Measurements from ENCODE around the gene SRPK2. TPM values are rescaled to one million over a fixed set of nuclear protein-coding genes. Genes with fewer than 3 reads are reported as not detected.

Gene SRPK2
- total RNA-seq, 1 experiment from 2014 or later: 21.6 TPM

- H3K79me2 ChIP-seq (ENCODE audit: low read length): peaks cover 86% of the 10 kb centered on the region
- H3K4me1 ChIP-seq (ENCODE audit: insufficient read depth, low read length): peaks cover 49% of the 10 kb centered on the region
- H3K9ac ChIP-seq (ENCODE audit: low read length): peak overlapping the region; percentile 65
- H3K4me2 ChIP-seq (ENCODE audit: low read length): peak overlapping the region; percentile 41
- H3K4me3 ChIP-seq (ENCODE audit: low read length): no peak overlapping the region
- H3K9me3 ChIP-seq (ENCODE audit: low read length): no peaks in the 10 kb centered on the region
- H3K27ac ChIP-seq (ENCODE audit: low read length): peak overlapping the region; percentile 91
- no TSS peak for BruUV-seq (replicated peaks)
- no peaks in the 10 kb centered on the region for H3K9me2 ChIP-seq (replicated peaks; ENCODE audit: low read length)
- peak; percentile 67 for ATAC-seq
- peaks cover 8% of the 10 kb centered on the region; the same call in 1 of the 2 replicates for H3K36me3 ChIP-seq (ENCODE audit: low read depth, low read length)
- H3F3A ChIP-seq (ENCODE audit: low read length, unreplicated experiment): peaks cover 19% of the 10 kb centered on the region
- peak; percentile 88 for DNase-seq
- no peaks in the 10 kb centered on the region for H3K27me3 ChIP-seq (ENCODE audit: low read length)
- no peak overlapping the region for H2AFZ ChIP-seq (ENCODE audit: low read length)
- ChIA-PET CTCF (no interaction called here), POLR2A (ENCODE audit: unreplicated experiment) (interaction anchor here (0.6 kb wide), 2 partner anchors 13 to 17 kb away, joined by 3 to 4 read pairs; no protein-coding TSS in a partner anchor)
- TF ChIP-seq EZH2phosphoT487 (IDR thresholded peaks at IDR 0.05; ENCODE audit: borderline replicate concordance, low read length) (no peak), EZH2 (IDR thresholded peaks at IDR 0.05; ENCODE audit: low read length, unreplicated experiment) (no peak), CTCF (conservative IDR thresholded peaks at IDR 0.05; ENCODE audit: low read depth, low read length) (no peak)
- H4K20me1 ChIP-seq (ENCODE audit: low read length): no peaks in the 10 kb centered on the region
- intact Hi-C loops (cut with micrococcal nuclease): loop anchor here (5.0 kb wide), 2 partner anchors 64 to 119 kb away; no protein-coding TSS in a partner anchor
Measured at GRCh38 chr7:105216786-105217185, 171.9 kb downstream of the SRPK2 start.

DNA sequence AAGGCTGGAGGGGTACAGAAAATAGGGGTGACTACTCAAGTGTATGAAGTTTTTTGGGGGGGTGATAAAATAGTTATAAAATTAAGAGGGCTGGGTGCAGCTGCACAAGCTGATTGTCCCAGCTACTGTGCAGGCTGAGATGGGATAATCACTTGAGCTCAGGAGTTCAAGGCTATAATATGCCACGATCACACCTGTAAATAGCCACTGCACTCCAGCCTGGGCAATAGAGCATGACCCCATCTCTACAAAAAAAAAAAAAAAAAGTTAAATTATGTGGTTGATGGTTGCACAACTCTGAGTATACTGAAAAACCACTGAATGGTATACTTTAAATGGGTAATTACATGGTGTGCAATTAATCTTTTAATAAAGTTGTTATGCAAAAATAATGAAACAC lies 172.9 kb downstream of the SRPK2 start:
- H2AFZ ChIP-seq (ENCODE audit: low read length): no peak overlapping the region
- CTCF ChIA-PET: no interaction called here
- H3K79me2 ChIP-seq (ENCODE audit: low read length): peaks cover 82% of the 10 kb centered on the region
- TF ChIP-seq EZH2phosphoT487 (IDR thresholded peaks at IDR 0.05; ENCODE audit: borderline replicate concordance, low read length) (no peak), EZH2 (IDR thresholded peaks at IDR 0.05; ENCODE audit: low read length, unreplicated experiment) (no peak), CTCF (conservative IDR thresholded peaks at IDR 0.05; ENCODE audit: low read depth, low read length) (no peak)
- no peaks in the 10 kb centered on the region for H3K27me3 ChIP-seq (ENCODE audit: low read length)
- peaks cover 8% of the 10 kb centered on the region; the same call in 1 of the 2 replicates for H3K36me3 ChIP-seq (ENCODE audit: low read depth, low read length)
- H3F3A ChIP-seq (ENCODE audit: low read length, unreplicated experiment): peaks cover 17% of the 10 kb centered on the region
- no peak overlapping the region for H3K4me2 ChIP-seq (ENCODE audit: low read length)
- BruUV-seq (replicated peaks): no TSS peak
- no peak for DNase-seq
- ATAC-seq: no peak
- H3K4me3 ChIP-seq (ENCODE audit: low read length): no peak overlapping the region
- peak overlapping the region; percentile 65; the same call in 1 of the 2 replicates for H3K9ac ChIP-seq (ENCODE audit: low read length)
- H3K9me3 ChIP-seq (ENCODE audit: low read length): no peaks in the 10 kb centered on the region
- intact Hi-C loops (cut with micrococcal nuclease): loop anchor here (5.0 kb wide), 2 partner anchors 64 to 119 kb away; no protein-coding TSS in a partner anchor
- no peaks in the 10 kb centered on the region for H3K9me2 ChIP-seq (replicated peaks; ENCODE audit: low read length)
- H4K20me1 ChIP-seq (ENCODE audit: low read length): no peaks in the 10 kb centered on the region
- peaks cover 47% of the 10 kb centered on the region for H3K4me1 ChIP-seq (ENCODE audit: insufficient read depth, low read length)
- POLR2A ChIA-PET (ENCODE audit: unreplicated experiment): no interaction called here
- H3K27ac ChIP-seq (ENCODE audit: low read length): peak overlapping the region; percentile 91

- Histone ChIP-seq H3K9me2 (replicated peaks; ENCODE audit: low read length) (no peaks in the 10 kb centered on the region), H4K20me1 (ENCODE audit: low read length) (no peaks in the 10 kb centered on the region), H3K27me3 (ENCODE audit: low read length) (no peaks in the 10 kb centered on the region), H3K4me2 (ENCODE audit: low read length) (no peak overlapping the region), H3K27ac (ENCODE audit: low read length) (no peak overlapping the region), H3K9me3 (ENCODE audit: low read length) (no peaks in the 10 kb centered on the region), H3K36me3 (ENCODE audit: low read depth, low read length) (peaks cover 8% of the 10 kb centered on the region; the same call in 1 of the 2 replicates), H3F3A (ENCODE audit: low read length, unreplicated experiment) (peaks cover 12% of the 10 kb centered on the region), H3K4me1 (ENCODE audit: insufficient read depth, low read length) (peaks cover 41% of the 10 kb centered on the region), H3K4me3 (ENCODE audit: low read length) (no peak overlapping the region), H3K9ac (ENCODE audit: low read length) (no peak overlapping the region), H3K79me2 (ENCODE audit: low read length) (peaks cover 81% of the 10 kb centered on the region), H2AFZ (ENCODE audit: low read length) (no peak overlapping the region)
- no TSS peak for BruUV-seq (replicated peaks)
- DNase-seq: no peak
- no peak for TF ChIP-seq CTCF (conservative IDR thresholded peaks at IDR 0.05; ENCODE audit: low read depth, low read length)
- no peak for TF ChIP-seq EZH2 (IDR thresholded peaks at IDR 0.05; ENCODE audit: low read length, unreplicated experiment)
- no peak for TF ChIP-seq EZH2phosphoT487 (IDR thresholded peaks at IDR 0.05; ENCODE audit: borderline replicate concordance, low read length)
- ChIA-PET CTCF (no interaction called here), POLR2A (ENCODE audit: unreplicated experiment) (no interaction called here)
- intact Hi-C loops (cut with micrococcal nuclease): loop anchor here (5.0 kb wide), 2 partner anchors 63 to 118 kb away; no protein-coding TSS in a partner anchor
- ATAC-seq: no peak
Measured at GRCh38 chr7:105215182-105215581, 173.5 kb downstream of the SRPK2 start.

Measured in PC-3 (cell line).